HG03342 (cell line): Measurements from ENCODE around the gene HERPUD1.

Experiments
- ATAC-seq: cut with Tn5 transposase; IDR thresholded peaks from one replicate; pipeline ENCODE4 v1.9.1; 2021; ENCODE audit warnings: mild to moderate bottlenecking, moderate library complexity; ENCODE audit not compliant: unreplicated experiment

HERPUD1 gene

GRCh38 chr16:56910654-56911539, 21.0 kb upstream of the HERPUD1 start:
- no peak for ATAC-seq

GRCh38 chr16:56911771-56912571, 20.0 kb upstream of the HERPUD1 start:
- ATAC-seq, result peak; percentile 54

GRCh38 chr16:56912746-56913708, 18.9 kb upstream of the HERPUD1 start:
- no peak for ATAC-seq

GRCh38 chr16:56914896-56915295, 17.0 kb upstream of the HERPUD1 start:
- no peak for ATAC-seq

- ATAC-seq, result no peak
Observed at GRCh38 chr16:56915336-56916119, 16.4 kb upstream of the HERPUD1 start.

DNA sequence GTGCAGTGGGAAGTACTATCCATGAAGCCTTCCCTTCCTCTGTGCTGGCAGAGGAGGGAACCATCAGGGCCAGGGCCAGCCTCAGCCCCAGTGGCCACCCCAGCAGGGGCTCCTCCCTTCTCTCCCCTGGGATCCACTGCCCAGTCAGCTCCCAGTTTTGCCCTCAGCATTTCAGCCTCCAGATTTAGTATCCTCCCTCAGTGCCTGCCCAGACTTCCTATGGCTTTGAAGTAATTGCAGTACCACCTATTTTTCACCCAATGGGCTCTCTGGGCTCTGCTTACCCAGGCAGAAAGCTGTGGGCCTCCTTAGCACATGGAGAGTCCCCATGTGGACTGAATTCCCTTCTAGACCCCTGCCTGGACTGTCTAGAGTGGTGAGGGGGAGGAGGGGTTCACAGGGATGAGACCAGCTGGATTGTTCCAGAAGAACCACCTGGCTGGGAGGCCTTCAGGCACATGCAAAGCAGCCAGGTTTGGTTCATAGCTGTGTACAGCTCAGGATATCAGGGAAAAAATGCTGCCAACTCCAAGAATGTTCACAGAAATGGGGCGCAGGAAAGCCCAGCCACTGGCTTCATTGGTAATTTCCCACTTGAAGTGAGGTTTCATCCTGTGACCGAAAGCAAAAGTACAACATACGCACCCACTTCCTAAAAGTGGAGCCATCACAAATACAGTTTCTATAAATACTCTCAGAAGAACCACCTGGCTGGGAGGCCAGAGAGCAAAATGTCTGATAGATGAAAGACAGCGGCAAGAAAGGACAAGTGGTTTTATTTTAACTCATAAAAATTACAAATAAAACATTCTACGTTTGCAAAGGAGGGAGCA, 15.2 kb upstream of the HERPUD1 start:
- peak; percentile 79 for ATAC-seq

DNA sequence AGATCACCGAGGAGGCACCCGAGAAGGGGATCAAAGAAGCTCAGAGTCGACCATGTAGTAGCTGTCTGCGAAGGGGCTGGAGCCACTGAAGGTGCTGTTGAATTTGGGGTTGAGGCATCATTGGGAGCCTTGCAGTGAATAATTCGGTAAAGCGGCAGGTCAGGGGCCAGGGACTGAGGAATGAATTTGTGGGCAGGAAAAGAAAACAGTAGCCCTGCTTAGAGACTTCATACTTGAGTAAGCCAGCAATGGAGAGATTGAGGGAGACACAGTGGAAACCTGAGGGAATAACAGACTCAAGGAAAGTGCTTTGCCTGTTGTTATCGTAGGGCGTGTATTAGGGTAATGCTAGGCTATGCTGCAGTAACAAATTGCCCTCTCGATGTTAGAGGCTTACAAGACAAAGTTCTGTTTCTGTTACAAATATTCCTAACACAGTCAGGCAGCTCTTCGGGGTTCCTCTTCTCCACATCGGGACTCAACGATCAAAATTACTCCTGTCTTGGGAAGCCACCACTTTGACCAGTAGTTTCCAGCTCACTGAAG, 13.4 kb upstream of the HERPUD1 start:
- ATAC-seq, result no peak

GRCh38 chr16:56919099-56919800, 12.7 kb upstream of the HERPUD1 start:
- ATAC-seq, result no peak

- no peak for ATAC-seq
Observed at GRCh38 chr16:56921571-56921970, 10.4 kb upstream of the HERPUD1 start.

- ATAC-seq, result no peak
Observed at GRCh38 chr16:56923481-56924091, 8.4 kb upstream of the HERPUD1 start.

DNA sequence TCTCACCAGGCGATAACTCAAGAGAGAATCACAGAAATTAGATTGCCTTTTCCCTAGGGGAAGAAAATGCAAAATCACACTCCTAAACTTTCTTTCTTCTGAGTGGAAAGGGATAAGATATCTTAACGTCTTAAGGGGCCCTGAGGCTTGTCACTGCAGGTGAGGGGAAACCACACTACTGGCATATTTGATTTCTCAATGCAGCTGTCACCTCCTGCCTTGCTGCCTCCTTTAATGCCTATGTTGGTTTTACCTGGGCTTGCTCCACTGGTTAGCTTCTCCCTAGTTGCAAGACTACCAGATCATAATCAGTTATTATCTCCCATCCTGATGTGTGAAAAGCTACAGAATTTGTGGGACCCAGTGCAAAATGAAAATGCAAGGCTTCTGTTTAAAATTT, 4.5 kb upstream of the HERPUD1 start:
- ATAC-seq, result no peak

- ATAC-seq, result no peak
Observed at GRCh38 chr16:56929639-56930038, 2.3 kb upstream of the HERPUD1 start.

GRCh38 chr16:56930486-56931270, 1.3 kb upstream of the HERPUD1 start:
- ATAC-seq, result no peak

DNA sequence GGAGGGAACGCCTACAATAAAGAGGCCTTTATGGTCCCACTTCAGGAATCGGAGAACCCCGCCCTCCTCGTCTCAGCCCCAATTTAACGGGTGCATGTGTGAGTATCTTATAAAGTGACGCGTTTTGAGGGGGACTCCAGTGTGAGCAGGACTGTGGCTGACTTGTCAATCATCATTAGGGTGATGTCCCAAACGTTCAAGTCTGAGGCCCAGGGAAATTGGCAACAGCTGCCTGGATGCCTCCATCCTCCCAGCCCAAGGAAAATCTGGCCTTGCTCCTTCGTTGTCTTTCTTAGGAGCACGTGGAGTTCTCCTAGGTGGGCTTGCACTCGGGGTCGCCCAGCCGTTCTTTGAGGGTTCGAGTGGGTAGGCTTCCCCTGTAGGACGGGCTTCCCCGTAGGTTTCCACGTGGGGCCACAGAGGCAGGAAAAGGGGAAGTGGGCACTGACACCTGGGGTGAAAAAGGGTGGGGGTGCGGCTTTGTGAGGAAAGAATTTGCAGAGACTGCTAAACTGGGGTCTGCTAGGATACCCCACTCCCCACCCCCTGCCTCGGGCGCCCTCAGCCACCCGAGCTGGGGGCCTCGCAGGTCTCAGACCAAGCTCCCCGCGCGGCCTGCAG, 561 bp upstream of the HERPUD1 start:
- ATAC-seq, result peak; percentile 36

- no peak for ATAC-seq
Observed at GRCh38 chr16:56932721-56933619, 1.0 kb downstream of the HERPUD1 start.
